Activated T-helper 1 cell treated with Interleukin-2 at 50 U/mL for 16 hours (primary cell): Measurements from ENCODE around the gene SH2D3A.
"Not testable (repeated sequence)": the region's sequence is repeated elsewhere in the genome, so short reads cannot be mapped to it uniquely, and the experiment has no call there.

Experiments used
- DNase-seq: peaks from one replicate; pipeline ENCODE4 v3.0.0-alpha.2; 2020; ENCODE audit warnings: low read depth

The SH2D3A gene

DNA sequence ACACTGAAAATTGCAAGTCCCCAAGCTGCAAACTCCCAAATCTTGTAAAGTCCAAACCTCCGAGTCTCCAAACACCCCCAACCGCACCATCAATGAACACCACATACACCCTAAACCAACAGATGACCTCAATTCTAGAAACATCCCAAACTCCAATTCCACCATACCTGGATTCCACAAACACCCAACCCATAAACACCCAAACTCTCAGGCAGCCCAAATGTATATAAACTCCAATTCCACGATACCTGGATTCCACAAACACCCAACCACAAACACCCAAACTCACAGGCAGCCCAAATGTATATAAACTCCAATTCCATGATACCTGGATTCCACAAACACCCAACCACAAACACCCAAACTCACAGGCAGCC is 47.3 kb downstream of the SH2D3A start:
- DNase-seq = no peak

DNA sequence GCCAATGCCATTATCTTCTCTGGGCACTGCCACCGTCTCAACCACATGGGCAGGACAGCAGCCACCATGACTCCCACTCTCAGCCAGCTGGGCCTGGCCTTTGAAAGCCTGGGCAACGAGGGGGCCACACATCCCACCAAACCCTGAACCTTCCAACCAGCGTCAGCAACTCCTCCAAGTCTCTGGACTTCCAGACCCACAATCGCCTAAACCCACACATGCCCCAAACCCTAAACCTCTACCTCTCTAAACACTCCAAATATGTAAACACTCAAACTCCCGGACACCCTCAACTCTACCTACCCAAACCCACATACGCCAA is 47.7 kb downstream of the SH2D3A start:
- no peak for DNase-seq

DNA sequence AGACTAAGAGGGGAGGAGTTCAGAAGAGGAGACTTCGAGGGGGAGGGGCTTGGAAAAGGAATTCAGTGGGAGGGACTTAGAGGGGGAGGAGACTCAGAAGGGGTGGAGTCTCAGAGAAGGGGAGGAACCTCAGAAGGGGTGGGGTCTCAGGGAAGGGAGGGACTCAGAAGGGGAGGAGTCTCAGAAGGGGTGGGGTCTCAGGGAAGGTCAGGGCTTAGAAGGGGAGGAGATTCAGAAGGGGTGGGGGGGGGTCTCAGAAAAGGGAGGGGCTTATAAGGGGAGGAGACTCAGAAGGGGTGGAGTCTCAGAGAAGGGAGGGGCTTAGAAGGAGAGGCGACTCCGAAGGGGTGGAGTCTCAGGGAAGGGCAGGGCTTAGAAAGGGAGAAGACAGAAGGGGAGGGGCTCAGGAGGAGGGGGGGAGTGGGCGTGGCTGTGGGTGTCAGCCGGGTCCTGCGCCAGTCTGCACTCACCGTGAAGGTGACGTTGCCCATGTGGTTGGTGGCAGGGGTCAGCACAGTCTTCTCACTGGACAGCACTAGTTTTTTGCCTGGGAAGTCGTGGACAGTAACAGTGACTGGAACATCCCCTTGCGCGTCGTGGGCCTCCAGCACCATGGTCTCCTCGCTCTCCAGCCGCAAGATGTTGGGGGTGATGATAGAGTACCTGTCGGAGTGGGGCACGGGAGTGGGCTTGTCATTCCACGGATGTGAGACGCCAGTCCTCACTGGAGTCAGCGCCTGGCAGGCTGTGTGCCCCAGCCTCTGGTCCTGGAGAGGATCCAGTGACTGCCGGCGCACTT is 48.3 kb downstream of the SH2D3A start:
- no peak for DNase-seq

DNA sequence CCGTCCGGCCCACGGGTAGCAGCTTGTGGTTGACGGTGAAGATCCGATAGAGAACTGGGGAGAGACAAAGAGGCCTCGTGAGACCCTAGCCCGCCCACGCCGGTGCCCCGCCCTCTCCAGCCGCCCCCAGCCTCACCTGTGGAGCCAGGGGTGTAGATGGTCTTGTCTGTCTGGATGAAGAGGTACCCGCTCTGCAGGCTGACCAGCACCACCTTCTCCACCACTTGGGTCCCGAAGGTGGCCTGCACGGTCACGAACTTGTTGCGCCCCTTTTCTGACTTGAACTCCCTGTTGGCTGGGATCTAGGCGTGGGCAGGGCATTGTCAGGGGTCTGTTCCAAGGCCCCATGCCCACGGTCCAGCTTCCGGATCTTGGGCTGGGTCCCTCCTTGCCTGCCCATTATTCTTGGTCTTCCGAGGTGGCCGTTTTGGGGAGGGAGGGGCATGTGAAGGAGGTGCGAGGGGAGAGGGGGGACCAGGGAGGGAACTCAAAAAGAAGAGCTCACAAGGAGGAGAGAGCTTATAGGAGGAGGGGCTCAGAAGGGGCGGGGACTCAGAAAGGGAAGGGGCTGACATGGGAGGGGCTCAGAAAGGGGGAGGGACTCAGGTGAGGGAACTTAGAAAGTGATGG is 49.0 kb downstream of the SH2D3A start:
- no peak for DNase-seq

DNA sequence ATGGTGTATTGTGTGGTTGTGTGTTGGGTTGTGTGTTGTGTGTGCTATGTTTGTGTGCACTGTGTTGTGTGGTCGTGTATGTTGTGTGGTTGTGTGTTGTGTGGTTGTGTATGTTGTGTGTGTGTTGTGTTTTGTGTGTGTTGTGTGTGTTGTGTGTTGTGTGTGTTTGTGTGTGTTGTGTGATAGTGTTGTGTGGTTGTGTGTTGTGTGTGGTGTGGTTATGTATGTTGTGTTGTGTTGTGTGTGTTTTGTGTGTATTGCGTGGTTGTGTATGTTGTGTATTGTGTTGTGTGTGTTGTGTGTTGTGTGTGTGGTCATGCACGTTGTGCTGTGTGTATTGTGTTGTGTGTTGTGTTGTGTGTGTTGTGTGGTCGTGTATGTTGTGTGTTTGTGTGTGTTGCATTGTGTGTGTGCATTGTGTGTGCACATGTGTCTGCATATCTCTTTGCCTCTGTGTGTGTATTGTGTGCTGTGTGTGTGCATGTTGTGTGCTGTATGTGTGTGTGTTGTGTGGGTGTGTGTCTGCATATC is 49.7 kb downstream of the SH2D3A start:
- no peak for DNase-seq

DNA sequence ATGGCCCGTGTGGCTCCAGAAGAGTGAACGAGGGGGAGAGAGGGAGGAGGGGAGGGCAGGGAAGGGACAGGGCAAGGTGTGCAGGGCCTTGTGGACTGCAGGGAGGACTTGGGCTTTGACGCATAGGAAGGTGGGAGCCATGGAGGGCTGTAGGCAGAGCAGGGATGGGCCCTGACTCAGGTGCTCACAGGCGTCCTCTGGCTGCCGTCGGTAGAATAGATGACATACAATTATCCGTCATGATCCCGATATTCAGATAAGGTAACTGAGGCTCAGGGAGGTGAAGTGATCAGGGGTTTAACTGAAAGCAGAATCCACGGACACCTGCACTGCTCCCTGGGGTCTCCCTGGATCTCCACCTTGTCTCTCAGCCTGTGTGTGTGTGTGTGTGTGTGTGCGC is 50.2 kb downstream of the SH2D3A start:
- no peak for DNase-seq

DNA sequence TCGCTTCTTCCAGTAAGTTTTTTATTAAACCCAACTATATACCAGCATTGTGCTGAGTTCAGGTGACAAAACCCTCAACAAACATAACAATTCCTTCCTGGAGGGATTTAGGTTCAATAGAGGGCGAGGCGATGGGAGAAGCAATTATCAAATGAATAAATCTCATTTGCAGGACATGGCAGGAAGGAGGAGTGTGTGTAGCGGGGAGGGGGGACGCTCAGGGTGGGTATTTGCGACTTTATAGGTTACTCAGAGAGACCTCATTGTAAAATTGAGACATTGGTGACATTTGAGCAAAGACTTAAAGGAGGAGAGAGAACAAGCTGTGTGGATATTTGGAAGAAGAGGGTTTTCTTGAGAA is 50.6 kb downstream of the SH2D3A start:
- no peak for DNase-seq

DNA sequence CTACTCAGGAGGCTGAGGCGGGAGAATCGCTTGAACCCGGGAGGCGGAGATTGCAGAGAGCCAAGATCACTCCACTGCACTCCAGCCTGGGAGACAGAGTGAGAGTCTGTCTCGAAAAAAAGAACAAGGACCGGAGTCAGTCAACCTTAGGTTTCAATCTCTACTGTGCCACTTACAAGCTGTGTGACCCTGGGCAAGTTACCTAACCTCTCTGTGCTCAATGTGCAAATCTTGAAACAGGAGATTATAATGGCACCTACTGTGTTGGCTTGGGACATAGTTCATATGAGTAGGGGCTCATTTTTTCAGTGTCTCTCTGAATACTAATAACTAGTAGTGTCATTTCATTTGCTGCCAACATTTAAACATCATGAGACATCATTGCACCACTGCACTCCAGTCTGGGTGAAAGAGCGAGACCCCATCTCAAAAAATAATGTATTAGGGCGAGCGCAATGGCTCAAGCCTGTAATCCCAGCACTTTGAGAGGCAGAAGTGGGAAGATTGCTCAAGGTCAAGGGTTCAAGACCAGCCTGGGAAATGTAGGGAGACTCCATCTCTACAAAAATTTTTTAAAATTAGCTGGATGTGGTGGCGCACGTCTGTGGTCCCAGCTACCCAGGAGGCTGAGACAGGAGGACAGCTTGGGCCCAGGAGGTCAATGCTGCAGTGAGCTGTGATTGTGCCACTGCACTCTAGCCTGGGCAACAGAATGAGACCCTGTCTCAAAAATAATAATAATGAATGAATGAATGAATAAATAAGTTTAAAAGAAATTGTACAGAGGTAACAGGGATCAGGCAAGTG is 52.3 kb downstream of the SH2D3A start:
- no peak for DNase-seq

DNA sequence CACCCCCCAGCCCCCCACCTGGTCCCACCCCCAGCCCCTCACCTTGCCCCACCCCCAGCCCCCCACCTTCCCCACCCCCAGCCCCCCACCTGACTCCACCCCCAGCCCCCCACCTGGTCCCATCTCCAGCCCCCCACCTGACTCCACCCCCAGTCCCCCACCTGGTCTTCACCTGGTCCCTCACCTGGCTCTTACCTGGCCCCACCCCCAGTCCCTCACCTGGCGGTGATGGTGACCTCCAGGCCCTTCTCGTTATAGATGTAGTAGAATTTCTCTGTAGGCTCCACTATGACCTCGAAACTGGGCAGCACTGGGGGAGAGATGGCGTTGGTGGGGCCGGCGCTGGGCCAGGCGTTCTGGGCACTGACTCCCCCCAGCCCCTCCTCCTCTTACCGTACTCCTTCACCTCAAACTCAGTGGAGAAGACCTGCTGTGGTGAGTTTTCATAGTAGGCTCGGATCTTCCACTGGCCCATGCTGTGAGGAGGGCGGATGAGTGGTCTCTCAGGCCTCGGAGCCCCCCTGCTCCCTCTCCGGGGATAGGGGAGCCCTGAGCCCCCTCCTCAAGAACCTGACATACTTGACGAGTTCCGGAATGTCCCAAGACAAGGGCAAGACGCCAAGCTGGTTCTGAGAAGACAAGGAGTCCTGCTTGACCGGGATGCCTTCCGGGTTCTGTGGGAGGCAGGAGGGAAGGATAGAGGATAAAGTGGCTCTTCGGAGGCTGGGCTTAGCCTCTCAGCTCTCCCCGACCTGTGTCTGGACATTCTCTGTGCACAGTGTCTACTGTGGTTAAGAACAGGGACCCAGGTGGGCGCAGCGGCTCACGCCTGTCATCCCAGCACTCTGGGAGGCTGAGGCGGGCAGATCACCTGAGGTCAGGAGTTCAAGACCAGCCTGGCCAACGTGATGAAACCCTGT is 53.2 kb downstream of the SH2D3A start:
- DNase-seq = no peak

DNA sequence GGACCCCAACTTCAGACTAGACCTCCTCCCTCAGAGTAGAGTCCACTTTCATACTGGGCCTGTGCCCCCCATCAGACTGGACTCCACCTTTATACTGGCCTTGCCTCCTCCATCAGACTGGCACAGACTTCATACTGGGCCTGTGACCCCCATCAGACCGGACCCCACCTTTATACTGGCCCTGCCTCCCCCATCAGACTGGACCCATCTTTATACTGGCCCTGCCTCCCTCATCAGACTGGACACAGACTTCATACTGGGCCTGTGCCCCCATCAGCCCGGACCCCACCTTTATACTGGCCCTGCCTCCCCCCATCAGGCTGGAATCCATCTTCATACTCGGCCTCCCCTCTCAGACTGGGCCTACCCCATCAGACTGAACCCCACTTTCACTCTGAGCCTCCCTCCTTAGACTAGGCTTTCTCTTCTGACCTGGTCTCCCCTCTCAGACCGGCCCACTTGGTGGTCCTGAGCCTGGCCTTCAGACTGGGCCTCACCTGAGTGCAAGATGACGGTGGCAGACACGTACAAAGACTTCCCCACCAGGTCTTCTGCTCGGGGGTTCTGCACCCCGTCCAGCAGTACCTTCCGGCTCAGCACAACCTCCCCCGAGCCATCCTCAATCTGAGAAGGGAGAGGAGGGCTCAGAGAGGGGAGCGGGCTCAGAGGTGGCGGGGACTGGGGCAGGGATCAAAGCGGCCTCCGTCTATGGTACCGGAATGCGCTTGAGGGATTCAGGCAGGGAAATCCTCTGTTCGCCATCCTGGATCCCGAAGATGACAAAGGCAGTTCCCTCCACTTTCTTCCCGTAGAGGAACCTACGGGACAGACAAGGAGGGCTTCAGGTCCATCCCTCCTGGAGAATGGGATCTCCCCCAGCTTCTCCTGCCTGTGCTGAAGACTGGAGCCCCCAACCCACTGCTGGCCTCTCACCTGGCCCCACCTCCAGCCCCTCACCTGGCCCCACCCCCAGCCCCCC is 54.3 kb downstream of the SH2D3A start:
- no peak for DNase-seq

DNA sequence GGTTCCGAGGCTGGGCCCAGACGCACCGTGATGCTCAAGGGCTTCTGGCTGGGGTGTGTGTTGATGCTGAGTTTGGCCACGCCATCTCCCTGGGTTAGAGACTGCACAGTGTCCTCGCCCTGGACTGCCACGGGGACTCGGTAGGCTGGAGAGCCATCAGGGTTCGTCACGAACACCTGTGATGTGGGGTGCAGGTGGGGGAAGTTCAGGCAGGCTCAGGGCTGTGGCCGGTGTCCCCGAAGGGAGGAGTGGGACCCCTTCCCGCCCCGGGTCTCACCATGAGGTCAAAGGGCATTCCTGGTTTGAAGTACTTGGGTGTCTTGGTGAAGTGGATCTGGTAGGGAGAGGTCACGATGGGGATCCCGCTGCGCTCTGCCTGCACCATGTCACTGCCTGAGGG is 55.0 kb downstream of the SH2D3A start:
- DNase-seq = no peak

DNA sequence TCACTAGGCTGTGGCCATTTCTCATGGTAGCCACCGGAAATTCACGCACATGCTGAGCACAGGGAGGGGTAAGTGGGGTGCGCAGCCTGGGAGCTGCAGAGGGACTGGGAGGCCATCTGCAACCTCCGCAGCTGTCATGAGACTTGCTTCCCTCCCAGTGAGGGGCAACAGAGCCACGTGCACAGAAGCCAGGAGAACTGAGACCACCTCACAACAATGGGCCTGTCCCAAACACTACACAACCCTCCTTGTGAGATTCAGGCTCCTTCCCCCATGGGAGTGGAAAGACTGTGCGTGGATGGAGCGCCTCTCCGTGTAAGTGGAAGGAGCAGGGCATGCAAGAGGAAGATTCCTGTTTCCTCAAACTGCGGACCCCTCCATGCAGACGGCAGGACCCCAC is 55.6 kb downstream of the SH2D3A start:
- no peak for DNase-seq

DNA sequence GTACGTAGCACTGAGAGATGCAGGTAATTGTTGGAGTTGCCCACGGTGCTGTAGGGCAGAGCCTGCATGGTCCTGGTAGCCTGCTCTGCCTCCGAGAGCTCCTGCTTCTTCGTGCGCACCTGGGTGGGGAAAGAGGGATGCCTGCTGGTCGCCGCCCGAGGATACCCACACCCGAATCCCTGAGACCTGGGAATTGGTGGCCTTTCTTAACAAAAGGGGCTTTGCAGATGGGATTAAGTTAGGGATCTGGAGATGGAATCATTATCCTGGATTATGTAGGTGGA is 56.2 kb downstream of the SH2D3A start:
- no peak for DNase-seq

DNA sequence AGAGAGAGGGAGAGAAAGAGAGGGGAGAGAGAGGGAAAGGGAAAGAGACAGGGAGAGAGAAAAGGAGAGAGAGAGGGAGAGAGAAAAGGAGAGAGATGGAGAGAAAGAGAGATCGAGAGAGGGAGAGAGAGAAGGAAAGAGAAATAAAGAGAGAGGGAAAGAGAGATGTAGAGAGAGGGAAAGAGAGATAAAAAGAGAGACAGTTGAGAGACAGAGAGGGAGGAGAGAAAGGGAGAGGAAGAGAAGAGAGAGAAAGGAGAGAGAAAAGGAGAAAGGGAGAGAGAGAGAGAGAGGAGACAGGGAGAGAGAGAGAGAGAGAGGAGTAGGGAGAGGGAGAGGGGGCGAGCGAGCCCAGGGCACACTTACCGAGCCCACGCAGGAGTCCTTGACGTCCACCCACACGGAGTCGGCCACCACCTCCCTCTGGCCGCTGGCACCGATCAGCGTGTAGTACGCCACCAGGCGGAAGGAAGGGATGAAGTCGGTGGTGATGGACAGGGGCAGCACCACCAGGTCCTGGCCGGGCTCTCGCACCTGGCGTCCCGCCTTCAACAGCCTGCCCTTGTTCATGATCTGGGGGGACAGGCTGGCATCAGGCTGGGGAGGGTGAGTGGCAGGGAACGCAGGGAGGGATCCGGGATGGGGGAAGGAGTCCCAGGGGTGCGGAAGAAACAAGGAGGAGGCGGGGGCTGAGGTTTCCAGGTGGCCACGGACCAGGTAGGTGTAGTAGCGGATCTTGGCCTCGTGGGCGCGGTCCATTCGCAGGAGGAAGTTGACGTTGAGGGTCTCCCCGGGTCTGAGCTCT is 56.8 kb downstream of the SH2D3A start:
- DNase-seq = no peak

DNA sequence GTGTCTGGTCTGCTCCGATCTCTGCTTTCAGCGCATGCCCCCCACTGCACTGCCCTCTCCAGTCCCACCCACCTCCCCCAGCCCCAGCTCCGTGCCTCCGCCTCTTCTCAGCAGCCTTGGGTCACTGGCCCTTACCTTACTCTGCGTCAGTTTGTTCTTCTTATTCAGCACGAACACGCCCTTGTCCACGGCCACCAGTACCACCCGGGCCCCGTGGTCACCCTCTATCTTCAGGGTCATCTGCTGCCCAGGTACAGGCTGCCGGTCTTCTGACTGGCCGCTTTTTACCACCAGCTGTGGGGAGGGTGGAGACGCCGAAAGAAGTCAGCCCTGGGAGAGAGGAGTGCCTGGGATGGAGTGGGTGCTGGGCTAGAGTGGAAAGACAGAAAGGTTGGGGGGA is 57.7 kb downstream of the SH2D3A start:
- no peak for DNase-seq

DNA sequence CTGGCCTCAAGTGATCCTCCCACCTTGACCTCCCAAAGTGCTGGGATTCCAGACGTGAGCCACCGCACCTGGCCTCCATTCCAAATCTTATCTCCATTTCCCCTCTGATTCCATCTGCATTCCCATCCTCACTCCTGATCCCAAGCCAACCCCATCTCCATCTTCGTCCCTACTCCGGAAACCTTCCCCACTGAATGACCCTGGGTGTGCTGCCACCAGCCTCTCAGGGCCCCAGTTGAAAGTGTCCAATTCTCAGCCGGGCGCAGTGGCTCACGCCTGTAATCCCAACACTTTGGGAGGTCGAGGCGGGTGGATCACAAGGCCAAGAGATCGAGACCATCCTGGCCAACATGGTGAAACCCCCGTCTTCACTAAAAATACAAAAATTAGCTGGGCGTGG is 58.3 kb downstream of the SH2D3A start:
- DNase-seq = not testable (repeated sequence)

DNA sequence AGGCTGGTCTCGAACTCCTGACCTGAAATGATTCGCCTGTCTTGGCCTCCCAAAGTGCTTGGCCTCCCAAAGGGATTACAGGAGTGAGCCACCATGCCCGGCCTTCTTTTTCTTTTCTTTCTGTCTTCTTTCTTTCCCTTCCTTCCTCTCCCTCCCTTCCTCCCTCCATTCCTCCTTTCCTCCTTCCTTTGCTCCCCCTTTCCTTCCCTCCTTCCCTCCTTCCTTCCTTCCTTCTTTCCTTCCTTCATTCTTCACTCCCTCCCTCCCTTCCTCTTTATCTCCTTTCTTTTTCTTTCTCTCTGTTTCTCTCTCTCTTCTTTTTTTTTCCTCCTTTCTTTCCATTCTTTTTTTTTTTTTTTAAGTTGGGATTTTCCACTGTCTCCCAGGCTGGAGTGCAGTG is 58.9 kb downstream of the SH2D3A start:
- DNase-seq = no peak

DNA sequence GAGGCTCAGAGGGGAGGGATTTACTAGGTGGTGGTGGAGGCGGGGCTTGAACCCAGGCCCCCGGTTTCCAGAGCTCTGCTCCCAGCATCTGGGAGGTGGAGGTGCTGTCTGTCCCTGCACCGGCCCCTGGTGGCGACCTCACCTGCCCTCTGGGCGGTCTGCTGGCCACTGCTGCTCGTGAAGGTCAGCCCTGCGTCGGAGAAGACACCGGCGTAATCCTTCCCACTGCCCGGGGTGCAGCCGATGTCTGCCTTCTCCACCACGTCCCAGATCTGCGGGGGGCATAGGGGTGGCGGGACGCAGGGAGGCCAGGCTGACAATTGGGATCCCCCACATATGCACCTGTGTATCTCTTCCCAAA is 59.6 kb downstream of the SH2D3A start:
- no peak for DNase-seq

DNA sequence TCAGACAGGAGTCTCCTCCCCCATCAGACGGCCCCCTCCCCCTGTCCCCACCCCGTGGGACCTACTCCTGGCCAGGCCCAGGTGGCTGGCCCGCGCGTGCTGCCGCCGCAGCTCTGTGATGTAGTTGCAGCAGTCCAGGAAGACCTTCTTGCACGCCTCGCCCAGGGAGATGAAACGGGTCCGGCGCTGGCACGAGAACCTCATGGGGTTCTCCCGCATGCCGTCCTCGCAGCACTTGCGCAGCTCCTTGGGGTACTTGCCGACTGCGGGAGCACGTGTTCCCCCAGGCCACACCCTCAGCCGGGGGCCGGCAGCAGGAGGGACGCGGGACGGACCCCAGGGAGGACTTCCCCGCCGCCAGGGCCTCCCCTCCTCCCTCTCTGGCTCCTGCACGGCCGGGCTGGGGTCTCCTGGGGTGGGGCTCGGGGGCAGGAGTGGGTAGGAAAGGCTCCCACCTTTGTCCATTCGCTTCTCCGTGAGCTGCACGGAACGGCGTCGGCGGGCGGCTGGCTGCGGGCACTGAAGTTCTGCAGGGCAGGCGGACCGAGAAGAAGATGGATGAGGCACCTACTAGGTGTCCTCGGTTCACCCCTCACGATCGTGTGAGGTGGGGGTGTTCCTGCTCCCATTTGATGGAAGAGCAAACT is 60.1 kb downstream of the SH2D3A start:
- no peak for DNase-seq

DNA sequence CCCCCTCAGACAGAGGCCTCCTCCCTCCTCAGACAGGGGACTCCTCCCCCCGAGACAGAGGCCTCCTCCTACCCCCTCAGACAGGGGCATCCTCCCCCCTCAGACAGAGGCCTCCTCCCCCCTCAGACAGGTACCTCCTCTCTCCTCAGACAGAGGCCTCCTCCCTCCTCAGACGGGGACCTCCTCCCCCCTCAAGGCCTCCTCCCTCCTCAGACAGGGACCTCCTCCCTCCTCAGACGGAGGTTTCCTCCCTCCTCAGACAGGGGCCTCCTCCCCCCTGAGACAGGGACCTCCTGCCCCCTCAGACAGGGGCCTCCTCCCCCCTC is 60.6 kb downstream of the SH2D3A start:
- no peak for DNase-seq
